H9 (cell line): ENCODE measurements around the gene AP1S3. TPM values are rescaled to one million over a fixed set of nuclear protein-coding genes. Genes with fewer than 3 reads are reported as not detected.

Experiments used
- DNase-seq: peaks from one replicate; pipeline ENCODE4 v3.0.0-alpha.2; 2017
- H2AFZ ChIP-seq: one replicate; pipeline ENCODE4 v1.6.1; 2013; ENCODE audit warnings: mild to moderate bottlenecking, low read length, control low read depth, moderate library complexity
- H2AK5ac ChIP-seq: 2 replicates; pipeline ENCODE4 v1.6.1; 2013; ENCODE audit warnings: low read length, control low read depth, mixed read lengths; ENCODE audit not compliant: insufficient read length
- H2BK120ac ChIP-seq: one replicate; pipeline ENCODE4 v1.6.1; 2013; ENCODE audit warnings: low read depth, mild to moderate bottlenecking, low read length, control low read depth, inconsistent platforms; ENCODE audit not compliant: poor library complexity, severe bottlenecking
- H2BK12ac ChIP-seq: 2 replicates; pipeline ENCODE4 v1.6.1; 2013; ENCODE audit warnings: low read length, control low read depth, mixed read lengths, low read depth; ENCODE audit not compliant: insufficient read length
- H2BK15ac ChIP-seq: 2 replicates; pipeline ENCODE4 v1.6.1; 2013; ENCODE audit warnings: low read depth, low read length, control low read depth
- H2BK20ac ChIP-seq: one replicate; pipeline ENCODE4 v1.6.1; 2013; ENCODE audit warnings: low read depth, mild to moderate bottlenecking, low read length, control low read depth, inconsistent platforms; ENCODE audit not compliant: poor library complexity, severe bottlenecking
- H2BK5ac ChIP-seq: 2 replicates; pipeline ENCODE4 v1.6.1; 2013; ENCODE audit warnings: low read length, control low read depth, mixed read lengths; ENCODE audit not compliant: insufficient read length
- H3K14ac ChIP-seq: 2 replicates; pipeline ENCODE4 v1.6.1; 2013; ENCODE audit warnings: low read length, control low read depth; ENCODE audit not compliant: insufficient read depth
- H3K18ac ChIP-seq: 2 replicates; pipeline ENCODE4 v1.6.1; 2013; ENCODE audit warnings: low read depth, mild to moderate bottlenecking, mixed read lengths, low read length, control low read depth; ENCODE audit not compliant: insufficient read length
- H3K23ac ChIP-seq: 2 replicates; pipeline ENCODE4 v1.6.1; 2013; ENCODE audit warnings: low read length, control low read depth, mixed read lengths, low read depth; ENCODE audit not compliant: insufficient read length
- H3K23me2 ChIP-seq: 2 replicates; pipeline ENCODE4 v1.6.1; 2013; ENCODE audit warnings: low read depth, mild to moderate bottlenecking, mixed read lengths, low read length, control low read depth; ENCODE audit not compliant: insufficient read length, poor library complexity, severe bottlenecking
- H3K27ac ChIP-seq: 2 replicates; pipeline ENCODE4 v1.5.1; 2013; ENCODE audit warnings: low read length, control low read depth, mixed read lengths, low read depth; ENCODE audit not compliant: insufficient read length
- H3K27me3 ChIP-seq: 2 replicates; pipeline ENCODE4 v1.6.1; 2013; ENCODE audit warnings: low read length, control low read depth, inconsistent platforms; ENCODE audit not compliant: insufficient read depth
- H3K4ac ChIP-seq: 2 replicates; pipeline ENCODE4 v1.6.1; 2013; ENCODE audit warnings: low read depth, mild to moderate bottlenecking, control low read depth, inconsistent platforms, low read length, moderate library complexity
- H3K4me1 ChIP-seq: 2 replicates; pipeline ENCODE4 v1.6.1; 2013; ENCODE audit warnings: low read length, control low read depth, inconsistent platforms; ENCODE audit not compliant: insufficient read depth
- H3K4me2 ChIP-seq: 2 replicates; pipeline ENCODE4 v1.6.1; 2013; ENCODE audit warnings: low read length, control low read depth, mixed read lengths; ENCODE audit not compliant: insufficient read length, insufficient read depth
- H3K56ac ChIP-seq: 2 replicates; pipeline ENCODE4 v1.6.1; 2013; ENCODE audit warnings: low read depth, mild to moderate bottlenecking, mixed read lengths, low read length, control low read depth; ENCODE audit not compliant: insufficient read length
- H3K79me1 ChIP-seq: 2 replicates; pipeline ENCODE4 v1.6.1; 2013; ENCODE audit warnings: low read depth, mild to moderate bottlenecking, moderate library complexity, low read length, control low read depth, inconsistent platforms; ENCODE audit not compliant: insufficient read depth, poor library complexity, severe bottlenecking
- H3K79me2 ChIP-seq: 2 replicates; pipeline ENCODE4 v1.6.1; 2013; ENCODE audit warnings: low read length, control low read depth, inconsistent platforms; ENCODE audit not compliant: insufficient read depth
- H3K9ac ChIP-seq: 2 replicates; pipeline ENCODE4 v1.6.1; 2013; ENCODE audit warnings: low read length, control low read depth, mixed read lengths; ENCODE audit not compliant: insufficient read length; ENCODE audit errors: extremely low read depth
- H3K9me3 ChIP-seq: one replicate; pipeline ENCODE4 v1.6.1; 2013; ENCODE audit warnings: low read depth, low read length, inconsistent platforms; ENCODE audit not compliant: control insufficient read depth
- H3T11ph ChIP-seq: one replicate; pipeline ENCODE4 v1.6.1; 2013; ENCODE audit warnings: mild to moderate bottlenecking, low read length, control low read depth, inconsistent platforms
- H4K20me1 ChIP-seq: one replicate; pipeline ENCODE4 v1.6.1; 2013; ENCODE audit not compliant: control insufficient read depth, insufficient read length, insufficient read depth
- H4K5ac ChIP-seq: 2 replicates; pipeline ENCODE4 v1.6.1; 2013; ENCODE audit warnings: low read depth, mild to moderate bottlenecking, mixed read lengths, low read length, control low read depth; ENCODE audit not compliant: insufficient read length
- H4K8ac ChIP-seq: replicated peaks from 2 replicates; pipeline ENCODE4 v1.6.1; 2013; ENCODE audit warnings: low read length, control low read depth, mixed read lengths, low read depth; ENCODE audit not compliant: insufficient read length
- H4K91ac ChIP-seq: 2 replicates; pipeline ENCODE4 v1.6.1; 2013; ENCODE audit warnings: low read depth, mild to moderate bottlenecking, moderate library complexity, mixed read lengths, low read length, control low read depth; ENCODE audit not compliant: insufficient read length
- H3K27ac Mint-ChIP-seq, 3 experiments: 2 replicates in 2 of 3; 3 replicates in 1 of 3; pipeline ENCODE4 v1.8.0; 2020 to 2021; ENCODE audit warnings: mixed read lengths in 3 of 3, mild to moderate bottlenecking in 1 of 3, moderate library complexity in 1 of 3
- H3K27me3 Mint-ChIP-seq: 2 replicates; pipeline ENCODE4 v1.8.0; 2021; ENCODE audit warnings: low read depth, mild to moderate bottlenecking, moderate library complexity, mixed read lengths
- H3K36me3 Mint-ChIP-seq, 3 experiments: 2 replicates in 2 of 3; 3 replicates in 1 of 3; pipeline ENCODE4 v1.8.0; 2020 to 2021; ENCODE audit warnings: low read depth in 3 of 3, mixed read lengths in 3 of 3; ENCODE audit not compliant: insufficient read depth in 1 of 3
- H3K4me1 Mint-ChIP-seq, 2 experiments: 2 replicates each; pipeline ENCODE4 v1.8.0; 2020; ENCODE audit warnings: mixed read lengths in 2 of 2
- H3K4me3 Mint-ChIP-seq, 2 experiments: 2 replicates in 1 of 2; 3 replicates in 1 of 2; pipeline ENCODE4 v1.8.0; 2020 to 2021; ENCODE audit warnings: mild to moderate bottlenecking in 2 of 2, mixed read lengths in 2 of 2, moderate library complexity in 1 of 2
- H3K9me3 Mint-ChIP-seq, 2 experiments: 2 replicates in 1 of 2; 3 replicates in 1 of 2; pipeline ENCODE4 v1.8.0; 2020; ENCODE audit warnings: mild to moderate bottlenecking in 2 of 2, mixed read lengths in 2 of 2, moderate library complexity in 1 of 2
- WGBS: extraction: QIAGEN DNeasy Blood & Tissue Kit; methylation state at CpG from one replicate; pipeline ENCODE4 v1.1.7; 2013; ENCODE audit warnings: missing lambda C conversion rate, low lambda C conversion rate, mixed read lengths; ENCODE audit not compliant: insufficient read length; ENCODE audit errors: extremely low coverage; 5-methylcytosine and 5-hydroxymethylcytosine counted together
- total RNA-seq: library from RNA; stranded (reverse); gene quantifications from 2 replicates; pipeline ENCODE4 v1.2.1, GENCODE V29; 2021
- TF ChIP-seq, protein P1 (sequence below): fragments of 200-600 bp; sonication (generic); conservative IDR thresholded peaks from 3 replicates; pipeline ENCODE4 v1.8.0; 2021; ENCODE audit warnings: antibody characterized with exemption, mild to moderate bottlenecking

The AP1S3 gene
- total RNA-seq, 1 experiment from 2014 or later, result 8.7 TPM

DNA sequence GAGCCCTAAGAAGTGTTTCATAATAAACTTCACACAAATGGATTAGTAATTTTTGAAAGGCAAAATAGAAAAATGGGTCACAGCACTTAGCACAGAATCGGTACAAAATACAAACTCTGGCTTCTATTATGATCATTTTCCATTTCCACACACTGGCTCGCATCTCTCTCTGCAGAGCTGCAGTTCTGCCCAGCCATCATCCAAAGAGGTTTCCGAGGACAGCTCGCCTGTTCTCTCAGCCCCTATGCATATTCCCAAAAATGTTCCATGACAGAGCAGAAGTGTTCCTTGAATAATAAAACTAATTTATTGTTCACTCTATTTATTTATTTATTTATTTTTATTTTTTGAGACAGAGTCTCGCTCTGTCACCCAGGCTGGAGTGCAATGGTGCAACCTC lies 115.6 kb downstream of the AP1S3 start:
- H3K27ac Mint-ChIP-seq, result peak overlapping the region; percentile 31 to 79 (median 78); a peak in 4 of 7 replicates
- no CpG with 5 or more reads among the region's 5 CpGs for WGBS
- peak overlapping the region in 1 of 2 experiments; percentile 91; a peak in 2 of 5 replicates for H3K4me3 Mint-ChIP-seq

More for the DNA sequence above, 115.6 kb downstream of the AP1S3 start:
- H3K4me1 ChIP-seq, result peaks cover 6% of the 10 kb centered on the region; the same call in 1 of the 2 replicates
- H3K23ac ChIP-seq, result no peak overlapping the region
- no peak overlapping the region for H2BK15ac ChIP-seq
- no peaks in the 10 kb centered on the region for H3K27me3 ChIP-seq
- H3K23me2 ChIP-seq, result peaks cover 8% of the 10 kb centered on the region
- peaks cover 14% of the 10 kb centered on the region; the same call in 1 of the 2 replicates for H3K79me2 ChIP-seq
- no peak overlapping the region for H4K5ac ChIP-seq
- TF ChIP-seq, protein P1, sequence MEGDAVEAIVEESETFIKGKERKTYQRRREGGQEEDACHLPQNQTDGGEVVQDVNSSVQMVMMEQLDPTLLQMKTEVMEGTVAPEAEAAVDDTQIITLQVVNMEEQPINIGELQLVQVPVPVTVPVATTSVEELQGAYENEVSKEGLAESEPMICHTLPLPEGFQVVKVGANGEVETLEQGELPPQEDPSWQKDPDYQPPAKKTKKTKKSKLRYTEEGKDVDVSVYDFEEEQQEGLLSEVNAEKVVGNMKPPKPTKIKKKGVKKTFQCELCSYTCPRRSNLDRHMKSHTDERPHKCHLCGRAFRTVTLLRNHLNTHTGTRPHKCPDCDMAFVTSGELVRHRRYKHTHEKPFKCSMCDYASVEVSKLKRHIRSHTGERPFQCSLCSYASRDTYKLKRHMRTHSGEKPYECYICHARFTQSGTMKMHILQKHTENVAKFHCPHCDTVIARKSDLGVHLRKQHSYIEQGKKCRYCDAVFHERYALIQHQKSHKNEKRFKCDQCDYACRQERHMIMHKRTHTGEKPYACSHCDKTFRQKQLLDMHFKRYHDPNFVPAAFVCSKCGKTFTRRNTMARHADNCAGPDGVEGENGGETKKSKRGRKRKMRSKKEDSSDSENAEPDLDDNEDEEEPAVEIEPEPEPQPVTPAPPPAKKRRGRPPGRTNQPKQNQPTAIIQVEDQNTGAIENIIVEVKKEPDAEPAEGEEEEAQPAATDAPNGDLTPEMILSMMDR, result no peak
- no peak overlapping the region for H3K14ac ChIP-seq
- no peak overlapping the region for H2BK5ac ChIP-seq
- no peak overlapping the region for H3K18ac ChIP-seq
- H2AK5ac ChIP-seq, result no peak overlapping the region
- no peak overlapping the region for H2BK20ac ChIP-seq
- H3K9me3 Mint-ChIP-seq, result peaks cover 21% of the 10 kb centered on the region in 2 experiments
- H3K79me1 ChIP-seq, result peaks cover 2% of the 10 kb centered on the region
- no peak overlapping the region for H2BK12ac ChIP-seq
- no peak overlapping the region for H2AFZ ChIP-seq
- peak overlapping the region; percentile 6 for H3K4me2 ChIP-seq
- H3T11ph ChIP-seq, result no peak overlapping the region
- no peak for DNase-seq
- H3K56ac ChIP-seq, result no peak overlapping the region
- H3K4me1 Mint-ChIP-seq, result peaks cover 42 to 53% of the 10 kb centered on the region in 2 experiments
- no peak overlapping the region for H2BK120ac ChIP-seq
- H3K36me3 Mint-ChIP-seq, result peaks cover 27 to 61% (median 39%) of the 10 kb centered on the region in 3 experiments
- no peak overlapping the region for H3K9ac ChIP-seq
- no peaks in the 10 kb centered on the region for H3K27me3 Mint-ChIP-seq
- H4K20me1 ChIP-seq, result no peaks in the 10 kb centered on the region
- no peak overlapping the region for H4K91ac ChIP-seq
- H4K8ac ChIP-seq, result no peak overlapping the region
- no peaks in the 10 kb centered on the region for H3K9me3 ChIP-seq
- H3K27ac ChIP-seq, result no peak overlapping the region
- H3K4ac ChIP-seq, result no peak overlapping the region
